HEK293 (cell line): ENCODE data around the gene DPYD.

Experiments
- ZFP41 ChIP-seq: fragments of 450-650 bp; formaldehyde crosslinking; IDR thresholded peaks from 2 replicates; pipeline ENCODE4 v1.5.1; 2016; ENCODE audit warnings: missing biosample characterization, missing genetic modification characterization, borderline replicate concordance
- ZFP69B ChIP-seq: fragments of 450-650 bp; formaldehyde crosslinking; IDR thresholded peaks from 2 replicates; pipeline ENCODE4 v1.5.1; 2016; ENCODE audit warnings: missing biosample characterization, missing genetic modification characterization
- ZNF132 ChIP-seq: fragments of 450-650 bp; formaldehyde crosslinking; IDR thresholded peaks from 2 replicates; pipeline ENCODE4 v1.5.1; 2017; ENCODE audit warnings: missing biosample characterization, missing genetic modification characterization, borderline replicate concordance
- ZNF174 ChIP-seq: fragments of 450-650 bp; formaldehyde crosslinking; IDR thresholded peaks from 2 replicates; pipeline ENCODE4 v1.5.0; 2017; ENCODE audit warnings: missing biosample characterization, mild to moderate bottlenecking, missing genetic modification characterization
- ZNF19 ChIP-seq: fragments of 450-650 bp; formaldehyde crosslinking; IDR thresholded peaks from 2 replicates; pipeline ENCODE4; 2016; ENCODE audit warnings: missing biosample characterization, missing genetic modification characterization, low read depth
- ZNF324 ChIP-seq: fragments of 450-650 bp; formaldehyde crosslinking; IDR thresholded peaks from 2 replicates; pipeline ENCODE4 v1.5.1; 2016; ENCODE audit warnings: missing biosample characterization, missing genetic modification characterization
- ZNF433 ChIP-seq: fragments of 450-650 bp; formaldehyde crosslinking; IDR thresholded peaks from 2 replicates; pipeline ENCODE4 v1.5.1; 2016; ENCODE audit warnings: missing biosample characterization, missing genetic modification characterization, low read depth
- ZNF548 ChIP-seq: fragments of 450-650 bp; formaldehyde crosslinking; IDR thresholded peaks from 2 replicates; pipeline ENCODE4 v1.5.1; 2016; ENCODE audit warnings: missing biosample characterization, missing genetic modification characterization
- ZNF654 ChIP-seq: fragments of 450-650 bp; formaldehyde crosslinking; IDR thresholded peaks from 2 replicates; pipeline ENCODE4 v1.5.1; 2016; ENCODE audit warnings: low read depth, missing biosample characterization, missing genetic modification characterization
- ZSCAN30 ChIP-seq: fragments of 450-650 bp; IDR thresholded peaks from 2 replicates; pipeline ENCODE4 v1.5.1; 2018; ENCODE audit warnings: missing biosample characterization, mild to moderate bottlenecking, missing genetic modification characterization, moderate library complexity
- TF ChIP-seq, protein P1 (sequence below): fragments of 450-650 bp; formaldehyde crosslinking; IDR thresholded peaks from 2 replicates; pipeline ENCODE4 v1.5.1; 2016; ENCODE audit warnings: missing biosample characterization, missing genetic modification characterization
- TF ChIP-seq, protein P2 (sequence below): fragments of 450-650 bp; formaldehyde crosslinking; IDR thresholded peaks from 2 replicates; pipeline ENCODE4 v1.5.1; 2016; ENCODE audit warnings: missing biosample characterization, missing genetic modification characterization
- TF ChIP-seq, protein P3 (sequence below): fragments of 450-650 bp; formaldehyde crosslinking; IDR thresholded peaks from 2 replicates; pipeline ENCODE4 v1.5.1; 2016; ENCODE audit warnings: missing biosample characterization, missing genetic modification characterization

DNA sequence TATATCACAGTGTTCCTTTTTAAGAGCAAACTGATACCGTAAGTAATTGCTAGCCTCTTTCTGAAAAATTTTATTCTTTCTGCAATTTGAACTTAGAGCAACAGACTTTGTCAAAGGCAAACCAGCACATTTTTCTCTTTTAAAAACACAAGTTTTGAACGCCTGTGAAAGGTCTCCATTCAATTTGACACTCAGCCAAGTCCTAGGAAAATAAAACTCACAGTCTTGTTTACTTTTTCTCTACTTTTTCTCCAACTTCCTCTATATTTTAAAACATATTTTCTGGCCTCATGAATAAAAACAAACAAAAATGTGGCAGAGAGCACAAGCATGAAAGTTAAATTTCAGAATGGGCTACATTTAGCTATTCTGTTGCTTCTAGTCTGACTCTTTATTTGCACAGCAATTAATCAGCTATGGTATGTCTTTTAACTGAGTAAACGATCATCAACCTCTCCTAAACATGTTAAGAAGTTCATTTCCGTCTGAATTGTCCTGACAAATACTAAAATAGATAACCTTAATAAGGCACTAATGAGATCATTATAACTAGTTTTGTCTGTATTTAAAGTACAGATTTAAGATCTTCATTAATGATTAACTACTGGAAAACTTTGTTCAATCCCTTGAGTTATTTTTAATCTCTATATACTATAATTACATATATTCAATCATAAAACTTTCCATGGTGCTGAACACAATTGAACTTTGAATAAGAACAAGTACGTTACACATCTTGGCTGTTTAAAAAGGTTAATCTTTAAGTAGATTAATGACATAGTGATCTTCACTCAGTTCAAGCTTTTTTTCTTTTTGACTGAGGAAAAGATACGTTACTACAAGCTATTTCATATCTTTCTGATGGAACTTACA, 648.7 kb downstream of the DPYD start:
- TF ChIP-seq ZNF548 (tag by site-specific recombination) (no peak), ZNF654 (tag by site-specific recombination) (no peak), ZSCAN30 (tag by site-specific recombination) (no peak), ZFP41 (tag by site-specific recombination) (no peak), ZNF132 (tag by site-specific recombination) (no peak), ZFP69B (no peak), ZNF174 (tag by site-specific recombination) (no peak), ZNF19 (tag by site-specific recombination) (no peak), ZNF324 (tag by site-specific recombination) (no peak), ZNF433 (tag by site-specific recombination) (no peak)
- TF ChIP-seq, protein P1, sequence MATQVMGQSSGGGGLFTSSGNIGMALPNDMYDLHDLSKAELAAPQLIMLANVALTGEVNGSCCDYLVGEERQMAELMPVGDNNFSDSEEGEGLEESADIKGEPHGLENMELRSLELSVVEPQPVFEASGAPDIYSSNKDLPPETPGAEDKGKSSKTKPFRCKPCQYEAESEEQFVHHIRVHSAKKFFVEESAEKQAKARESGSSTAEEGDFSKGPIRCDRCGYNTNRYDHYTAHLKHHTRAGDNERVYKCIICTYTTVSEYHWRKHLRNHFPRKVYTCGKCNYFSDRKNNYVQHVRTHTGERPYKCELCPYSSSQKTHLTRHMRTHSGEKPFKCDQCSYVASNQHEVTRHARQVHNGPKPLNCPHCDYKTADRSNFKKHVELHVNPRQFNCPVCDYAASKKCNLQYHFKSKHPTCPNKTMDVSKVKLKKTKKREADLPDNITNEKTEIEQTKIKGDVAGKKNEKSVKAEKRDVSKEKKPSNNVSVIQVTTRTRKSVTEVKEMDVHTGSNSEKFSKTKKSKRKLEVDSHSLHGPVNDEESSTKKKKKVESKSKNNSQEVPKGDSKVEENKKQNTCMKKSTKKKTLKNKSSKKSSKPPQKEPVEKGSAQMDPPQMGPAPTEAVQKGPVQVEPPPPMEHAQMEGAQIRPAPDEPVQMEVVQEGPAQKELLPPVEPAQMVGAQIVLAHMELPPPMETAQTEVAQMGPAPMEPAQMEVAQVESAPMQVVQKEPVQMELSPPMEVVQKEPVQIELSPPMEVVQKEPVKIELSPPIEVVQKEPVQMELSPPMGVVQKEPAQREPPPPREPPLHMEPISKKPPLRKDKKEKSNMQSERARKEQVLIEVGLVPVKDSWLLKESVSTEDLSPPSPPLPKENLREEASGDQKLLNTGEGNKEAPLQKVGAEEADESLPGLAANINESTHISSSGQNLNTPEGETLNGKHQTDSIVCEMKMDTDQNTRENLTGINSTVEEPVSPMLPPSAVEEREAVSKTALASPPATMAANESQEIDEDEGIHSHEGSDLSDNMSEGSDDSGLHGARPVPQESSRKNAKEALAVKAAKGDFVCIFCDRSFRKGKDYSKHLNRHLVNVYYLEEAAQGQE = no peak
- TF ChIP-seq, protein P2, sequence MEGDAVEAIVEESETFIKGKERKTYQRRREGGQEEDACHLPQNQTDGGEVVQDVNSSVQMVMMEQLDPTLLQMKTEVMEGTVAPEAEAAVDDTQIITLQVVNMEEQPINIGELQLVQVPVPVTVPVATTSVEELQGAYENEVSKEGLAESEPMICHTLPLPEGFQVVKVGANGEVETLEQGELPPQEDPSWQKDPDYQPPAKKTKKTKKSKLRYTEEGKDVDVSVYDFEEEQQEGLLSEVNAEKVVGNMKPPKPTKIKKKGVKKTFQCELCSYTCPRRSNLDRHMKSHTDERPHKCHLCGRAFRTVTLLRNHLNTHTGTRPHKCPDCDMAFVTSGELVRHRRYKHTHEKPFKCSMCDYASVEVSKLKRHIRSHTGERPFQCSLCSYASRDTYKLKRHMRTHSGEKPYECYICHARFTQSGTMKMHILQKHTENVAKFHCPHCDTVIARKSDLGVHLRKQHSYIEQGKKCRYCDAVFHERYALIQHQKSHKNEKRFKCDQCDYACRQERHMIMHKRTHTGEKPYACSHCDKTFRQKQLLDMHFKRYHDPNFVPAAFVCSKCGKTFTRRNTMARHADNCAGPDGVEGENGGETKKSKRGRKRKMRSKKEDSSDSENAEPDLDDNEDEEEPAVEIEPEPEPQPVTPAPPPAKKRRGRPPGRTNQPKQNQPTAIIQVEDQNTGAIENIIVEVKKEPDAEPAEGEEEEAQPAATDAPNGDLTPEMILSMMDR (tag by site-specific recombination) = no peak
- TF ChIP-seq, protein P3, sequence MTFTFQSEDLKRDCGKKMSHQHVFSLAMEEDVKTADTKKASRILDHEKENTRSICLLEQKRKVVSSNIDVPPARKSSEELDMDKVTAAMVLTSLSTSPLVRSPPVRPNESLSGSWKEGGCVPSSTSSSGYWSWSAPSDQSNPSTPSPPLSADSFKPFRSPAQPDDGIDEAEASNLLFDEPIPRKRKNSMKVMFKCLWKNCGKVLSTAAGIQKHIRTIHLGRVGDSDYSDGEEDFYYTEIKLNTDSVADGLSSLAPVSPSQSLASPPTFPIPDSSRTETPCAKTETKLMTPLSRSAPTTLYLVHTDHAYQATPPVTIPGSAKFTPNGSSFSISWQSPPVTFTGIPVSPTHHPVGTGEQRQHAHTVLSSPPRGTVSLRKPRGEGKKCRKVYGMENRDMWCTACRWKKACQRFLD (tag by site-specific recombination) = no peak
